ENCODE results near the gene PDLIM3. TPM values are rescaled to one million over a fixed set of nuclear protein-coding genes. Genes with fewer than 3 reads are reported as not detected.

The PDLIM3 gene
- total RNA-seq, 1 experiment from 2014 or later, result 0.47 TPM

- no peak overlapping the region for H3K9ac ChIP-seq (ENCODE audit: low read length)
- H3K4me2 ChIP-seq (ENCODE audit: low read length), result no peak overlapping the region
- H3F3A ChIP-seq (ENCODE audit: low read length, unreplicated experiment), result no peaks in the 10 kb centered on the region
- POLR2A ChIA-PET (ENCODE audit: unreplicated experiment), result no interaction called here
- intact Hi-C loops (cut with micrococcal nuclease), result no loop called here
- H3K9me3 ChIP-seq (ENCODE audit: low read length), result no peaks in the 10 kb centered on the region
- H3K27me3 ChIP-seq (ENCODE audit: low read length), result no peaks in the 10 kb centered on the region
- H4K20me1 ChIP-seq (ENCODE audit: low read length), result no peaks in the 10 kb centered on the region
- CTCF ChIA-PET, result no interaction called here
- H3K4me1 ChIP-seq (ENCODE audit: insufficient read depth, low read length), result no peaks in the 10 kb centered on the region
- no TSS peak for BruUV-seq (replicated peaks)
- ATAC-seq (no peak; the same call in 1 of the 2 replicates), DNase-seq (no peak)
- H3K36me3 ChIP-seq (ENCODE audit: low read depth, low read length), result no peaks in the 10 kb centered on the region
- no peak overlapping the region for H2AFZ ChIP-seq (ENCODE audit: low read length)
- H3K79me2 ChIP-seq (ENCODE audit: low read length), result no peaks in the 10 kb centered on the region
- no peaks in the 10 kb centered on the region for H3K9me2 ChIP-seq (replicated peaks; ENCODE audit: low read length)
- H3K4me3 ChIP-seq (ENCODE audit: low read length), result no peak overlapping the region
- H3K27ac ChIP-seq (ENCODE audit: low read length), result no peak overlapping the region
- no peak for TF ChIP-seq EZH2 (IDR thresholded peaks at IDR 0.05; ENCODE audit: low read length, unreplicated experiment)
- no peak for TF ChIP-seq EZH2phosphoT487 (IDR thresholded peaks at IDR 0.05; ENCODE audit: borderline replicate concordance, low read length)
- no peak for TF ChIP-seq CTCF (conservative IDR thresholded peaks at IDR 0.05; ENCODE audit: low read depth, low read length)
Measured at GRCh38 chr4:185464887-185465286, 70.4 kb downstream of the PDLIM3 start.

- no peak overlapping the region for H3K9ac ChIP-seq (ENCODE audit: low read length)
- DNase-seq (no peak), ATAC-seq (no peak)
- no peaks in the 10 kb centered on the region for H4K20me1 ChIP-seq (ENCODE audit: low read length)
- TF ChIP-seq CTCF (conservative IDR thresholded peaks at IDR 0.05; ENCODE audit: low read depth, low read length) (no peak), EZH2phosphoT487 (IDR thresholded peaks at IDR 0.05; ENCODE audit: borderline replicate concordance, low read length) (no peak), EZH2 (IDR thresholded peaks at IDR 0.05; ENCODE audit: low read length, unreplicated experiment) (no peak)
- no peaks in the 10 kb centered on the region for H3K79me2 ChIP-seq (ENCODE audit: low read length)
- H3K4me3 ChIP-seq (ENCODE audit: low read length), result no peak overlapping the region
- H3K9me3 ChIP-seq (ENCODE audit: low read length), result no peaks in the 10 kb centered on the region
- BruUV-seq (replicated peaks), result no TSS peak
- H3K9me2 ChIP-seq (replicated peaks; ENCODE audit: low read length), result no peaks in the 10 kb centered on the region
- CTCF ChIA-PET, result no interaction called here
- H3K27ac ChIP-seq (ENCODE audit: low read length), result no peak overlapping the region
- H3K4me1 ChIP-seq (ENCODE audit: insufficient read depth, low read length), result no peaks in the 10 kb centered on the region
- POLR2A ChIA-PET (ENCODE audit: unreplicated experiment), result no interaction called here
- no peak overlapping the region for H2AFZ ChIP-seq (ENCODE audit: low read length)
- H3K4me2 ChIP-seq (ENCODE audit: low read length), result no peak overlapping the region
- no peaks in the 10 kb centered on the region for H3K27me3 ChIP-seq (ENCODE audit: low read length)
- H3K36me3 ChIP-seq (ENCODE audit: low read depth, low read length), result no peaks in the 10 kb centered on the region
- no peaks in the 10 kb centered on the region for H3F3A ChIP-seq (ENCODE audit: low read length, unreplicated experiment)
- intact Hi-C loops (cut with micrococcal nuclease), result no loop called here
Measured at GRCh38 chr4:185464183-185464582, 71.1 kb downstream of the PDLIM3 start.

- no peak overlapping the region for H3K4me3 ChIP-seq (ENCODE audit: low read length)
- no peaks in the 10 kb centered on the region for H4K20me1 ChIP-seq (ENCODE audit: low read length)
- H3K9ac ChIP-seq (ENCODE audit: low read length), result no peak overlapping the region
- ATAC-seq, result no peak
- no TSS peak for BruUV-seq (replicated peaks)
- H3K79me2 ChIP-seq (ENCODE audit: low read length), result no peaks in the 10 kb centered on the region
- H3K9me3 ChIP-seq (ENCODE audit: low read length), result no peaks in the 10 kb centered on the region
- no peaks in the 10 kb centered on the region for H3K9me2 ChIP-seq (replicated peaks; ENCODE audit: low read length)
- no peak overlapping the region for H3K4me2 ChIP-seq (ENCODE audit: low read length)
- no peaks in the 10 kb centered on the region for H3K4me1 ChIP-seq (ENCODE audit: insufficient read depth, low read length)
- no peak for DNase-seq
- intact Hi-C loops (cut with micrococcal nuclease), result no loop called here
- no peaks in the 10 kb centered on the region for H3F3A ChIP-seq (ENCODE audit: low read length, unreplicated experiment)
- H3K36me3 ChIP-seq (ENCODE audit: low read depth, low read length), result no peaks in the 10 kb centered on the region
- ChIA-PET CTCF (no interaction called here), POLR2A (ENCODE audit: unreplicated experiment) (no interaction called here)
- TF ChIP-seq EZH2 (IDR thresholded peaks at IDR 0.05; ENCODE audit: low read length, unreplicated experiment) (no peak), CTCF (conservative IDR thresholded peaks at IDR 0.05; ENCODE audit: low read depth, low read length) (no peak), EZH2phosphoT487 (IDR thresholded peaks at IDR 0.05; ENCODE audit: borderline replicate concordance, low read length) (no peak)
- no peaks in the 10 kb centered on the region for H3K27me3 ChIP-seq (ENCODE audit: low read length)
- no peak overlapping the region for H2AFZ ChIP-seq (ENCODE audit: low read length)
- no peak overlapping the region for H3K27ac ChIP-seq (ENCODE audit: low read length)
Measured at GRCh38 chr4:185463541-185463940, 71.8 kb downstream of the PDLIM3 start.

All from PC-3 (cell line).